Esophagus squamous epithelium (tissue), 4 donors: Measurements from ENCODE around the gene GPC1.
"Not testable (repeated sequence)": the region's sequence is repeated elsewhere in the genome, so short reads cannot be mapped to it uniquely, and the experiment has no call there.

ENCODE experiments used
- CTCF ChIP-seq, 6 experiments: fragments of 450-650 bp in 4 of 6; fragments of 200-600 bp in 2 of 6; sonication (generic) in 2 of 6; IDR thresholded peaks; one replicate each; pipeline ENCODE4 v1.5.1; 2016 to 2019; ENCODE audit warnings: antibody characterized with exemption in 6 of 6, mild to moderate bottlenecking in 4 of 6, moderate library complexity in 4 of 6
- POLR2A ChIP-seq, 4 donors: fragments of 450-650 bp; IDR thresholded peaks; one replicate each; pipeline ENCODE4 v1.6.1; 2017; ENCODE audit warnings: antibody characterized with exemption in 4 of 4, mild to moderate bottlenecking in 4 of 4, moderate library complexity in 3 of 4

- TF ChIP-seq CTCF (IDR thresholded peaks at IDR 0.05) = peak in 1 of 6 experiments; percentile 25
- not testable (repeated sequence) for TF ChIP-seq POLR2A (IDR thresholded peaks at IDR 0.05)
These were observed 59.5 kb downstream of the GPC1 start for GRCh38 chr2:240494942-240495341.
